NCI-H146 (cell line): ENCODE measurements around the gene NME9.
"Not testable (repeated sequence)": the region's sequence is repeated elsewhere in the genome, so short reads cannot be mapped to it uniquely, and the experiment has no call there.

Source experiments
- DNase-seq: peaks from one replicate; lab custom pipeline; 2025; lab: John Stamatoyannopoulos, UW

NME9 gene

GRCh38 chr3:138329127-138329983 lies at the start of gene NME9:
Gene NME9 (minus strand): TSS chr3:138329851. CDS start chr3:138329335, 516 bp downstream.
- peak; percentile 99 for DNase-seq

GRCh38 chr3:138378990-138379389 lies 49.3 kb upstream of the NME9 start:
- no peak for DNase-seq

GRCh38 chr3:138378331-138378730 lies 48.7 kb upstream of the NME9 start:
- no peak for DNase-seq

- DNase-seq = no peak
Observed at GRCh38 chr3:138377804-138378203, 48.2 kb upstream of the NME9 start.

- not testable (repeated sequence) for DNase-seq
Observed at GRCh38 chr3:138377212-138377611, 47.6 kb upstream of the NME9 start.

GRCh38 chr3:138376663-138377062 lies 47.0 kb upstream of the NME9 start:
- DNase-seq = no peak

GRCh38 chr3:138375447-138375846 lies 45.8 kb upstream of the NME9 start:
- DNase-seq = no peak

GRCh38 chr3:138374573-138375134 lies 45.0 kb upstream of the NME9 start:
- no peak for DNase-seq

- DNase-seq = no peak
Observed at GRCh38 chr3:138373736-138374094, 44.1 kb upstream of the NME9 start.

- no peak for DNase-seq
Observed at GRCh38 chr3:138373087-138373735, 43.6 kb upstream of the NME9 start.

- no peak for DNase-seq
Observed at GRCh38 chr3:138371070-138371965, 41.7 kb upstream of the NME9 start.

- no peak for DNase-seq
Observed at GRCh38 chr3:138370321-138370720, 40.7 kb upstream of the NME9 start.

GRCh38 chr3:138369151-138369900 lies 39.7 kb upstream of the NME9 start:
- DNase-seq = no peak

GRCh38 chr3:138367911-138368310 lies 38.3 kb upstream of the NME9 start:
- DNase-seq = peak; percentile 24

GRCh38 chr3:138367326-138367850 lies 37.7 kb upstream of the NME9 start:
- no peak for DNase-seq

GRCh38 chr3:138366006-138366759 lies 36.5 kb upstream of the NME9 start:
- DNase-seq = no peak

GRCh38 chr3:138365253-138365555 lies 35.6 kb upstream of the NME9 start:
- no peak for DNase-seq

GRCh38 chr3:138364356-138365252 lies 35.0 kb upstream of the NME9 start:
- DNase-seq = no peak

GRCh38 chr3:138363322-138363721 lies 33.7 kb upstream of the NME9 start:
- no peak for DNase-seq

GRCh38 chr3:138362538-138362937 lies 32.9 kb upstream of the NME9 start:
- no peak for DNase-seq
